WI38 (cell line): ENCODE measurements around the gene STX18.
A peak's percentile ranks its signal among the peaks of the same experiment; 100 is the strongest.

Experiments used
- H3K4me3 ChIP-seq: 2 replicates; pipeline ENCODE4 v1.5.1; 2011; ENCODE audit warnings: low read depth, mild to moderate bottlenecking, control low read depth, low read length
- CTCF ChIP-seq: IDR thresholded peaks from 2 replicates; pipeline ENCODE4 v1.5.1; 2012; ENCODE audit warnings: low read depth, mild to moderate bottlenecking, control low read depth, low read length

The STX18 gene

GRCh38 chr4:4391866-4392265 is 150.0 kb downstream of the STX18 start:
- no peak for TF ChIP-seq CTCF
- no peak overlapping the region for H3K4me3 ChIP-seq

- no peak for TF ChIP-seq CTCF
- no peak overlapping the region for H3K4me3 ChIP-seq
Observed at GRCh38 chr4:4390515-4391240, 151.2 kb downstream of the STX18 start.

GRCh38 chr4:4390046-4390445 is 151.8 kb downstream of the STX18 start:
- no peak overlapping the region for H3K4me3 ChIP-seq
- TF ChIP-seq CTCF = no peak

GRCh38 chr4:4388836-4389575 is 152.8 kb downstream of the STX18 start:
- no peak overlapping the region for H3K4me3 ChIP-seq
- no peak for TF ChIP-seq CTCF

- no peak overlapping the region for H3K4me3 ChIP-seq
- no peak for TF ChIP-seq CTCF
Observed at GRCh38 chr4:4388311-4388790, 153.5 kb downstream of the STX18 start.

GRCh38 chr4:4387531-4388310 is 154.1 kb downstream of the STX18 start:
- no peak for TF ChIP-seq CTCF
- H3K4me3 ChIP-seq = peak overlapping the region; percentile 50
